Keratinocyte (primary cell): Measurements from ENCODE around the gene NAB1.

Source experiments
- EZH2 ChIP-seq: IDR thresholded peaks from one replicate; pipeline ENCODE4 v1.6.1; 2012; ENCODE audit warnings: inconsistent platforms, mild to moderate bottlenecking, low read length, moderate library complexity
- TF ChIP-seq, protein P1 (sequence below), 3 experiments: IDR thresholded peaks in 1 of 3; conservative IDR thresholded peaks in 1 of 3; optimal IDR thresholded peaks in 1 of 3; 2 replicates in 2 of 3; 3 replicates in 1 of 3; pipeline versions ENCODE3 to v1.5.1; 2011; ENCODE audit warnings: low read length in 3 of 3, mild to moderate bottlenecking in 3 of 3, moderate library complexity in 2 of 3, control low read depth in 1 of 3, inconsistent platforms in 1 of 3; ENCODE audit not compliant: insufficient read depth in 2 of 3; ENCODE audit errors: extremely low read depth in 1 of 3

DNA sequence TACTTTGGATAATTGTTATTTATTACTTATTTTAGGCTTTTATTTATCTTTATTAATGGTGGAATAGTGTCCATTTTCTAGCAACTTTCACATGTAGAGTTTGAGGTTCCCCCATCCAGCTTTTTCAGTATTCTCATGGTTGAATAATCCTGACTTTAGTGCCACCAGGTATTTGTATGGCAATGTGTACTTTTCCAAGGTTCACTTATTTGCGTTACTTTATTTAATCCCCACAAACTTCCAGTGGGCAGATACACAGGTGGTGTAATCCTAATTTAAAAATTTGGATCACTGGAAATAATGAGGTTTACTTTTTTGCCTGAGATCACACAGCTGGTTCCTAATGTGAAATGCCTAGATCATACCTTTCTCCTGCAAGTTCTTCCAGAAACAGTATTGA is 30.5 kb downstream of the NAB1 start:
- TF ChIP-seq, protein P1, sequence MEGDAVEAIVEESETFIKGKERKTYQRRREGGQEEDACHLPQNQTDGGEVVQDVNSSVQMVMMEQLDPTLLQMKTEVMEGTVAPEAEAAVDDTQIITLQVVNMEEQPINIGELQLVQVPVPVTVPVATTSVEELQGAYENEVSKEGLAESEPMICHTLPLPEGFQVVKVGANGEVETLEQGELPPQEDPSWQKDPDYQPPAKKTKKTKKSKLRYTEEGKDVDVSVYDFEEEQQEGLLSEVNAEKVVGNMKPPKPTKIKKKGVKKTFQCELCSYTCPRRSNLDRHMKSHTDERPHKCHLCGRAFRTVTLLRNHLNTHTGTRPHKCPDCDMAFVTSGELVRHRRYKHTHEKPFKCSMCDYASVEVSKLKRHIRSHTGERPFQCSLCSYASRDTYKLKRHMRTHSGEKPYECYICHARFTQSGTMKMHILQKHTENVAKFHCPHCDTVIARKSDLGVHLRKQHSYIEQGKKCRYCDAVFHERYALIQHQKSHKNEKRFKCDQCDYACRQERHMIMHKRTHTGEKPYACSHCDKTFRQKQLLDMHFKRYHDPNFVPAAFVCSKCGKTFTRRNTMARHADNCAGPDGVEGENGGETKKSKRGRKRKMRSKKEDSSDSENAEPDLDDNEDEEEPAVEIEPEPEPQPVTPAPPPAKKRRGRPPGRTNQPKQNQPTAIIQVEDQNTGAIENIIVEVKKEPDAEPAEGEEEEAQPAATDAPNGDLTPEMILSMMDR (optimal IDR thresholded peaks at IDR 0.05 in 1 of 3, IDR thresholded peaks at IDR 0.05 in 1 of 3, conservative IDR thresholded peaks at IDR 0.05 in 1 of 3; ENCODE audit: extremely low read depth in 1 of 3, insufficient read depth in 2 of 3, low read length in 3 of 3): no peak
- TF ChIP-seq EZH2: no peak
